Neural cell (in vitro differentiated cells): ENCODE measurements around the gene MFF.

Source experiments
- TAF1 ChIP-seq: IDR thresholded peaks from 2 replicates; pipeline ENCODE4 v1.6.1; 2012; ENCODE audit warnings: low read depth
- TF ChIP-seq, protein P1 (sequence below): fragments of 450-650 bp; IDR thresholded peaks from 2 replicates; pipeline ENCODE4 v1.5.1; 2014; ENCODE audit warnings: antibody characterized with exemption, mild to moderate bottlenecking, moderate library complexity; ENCODE audit not compliant: poor library complexity, severe bottlenecking

DNA sequence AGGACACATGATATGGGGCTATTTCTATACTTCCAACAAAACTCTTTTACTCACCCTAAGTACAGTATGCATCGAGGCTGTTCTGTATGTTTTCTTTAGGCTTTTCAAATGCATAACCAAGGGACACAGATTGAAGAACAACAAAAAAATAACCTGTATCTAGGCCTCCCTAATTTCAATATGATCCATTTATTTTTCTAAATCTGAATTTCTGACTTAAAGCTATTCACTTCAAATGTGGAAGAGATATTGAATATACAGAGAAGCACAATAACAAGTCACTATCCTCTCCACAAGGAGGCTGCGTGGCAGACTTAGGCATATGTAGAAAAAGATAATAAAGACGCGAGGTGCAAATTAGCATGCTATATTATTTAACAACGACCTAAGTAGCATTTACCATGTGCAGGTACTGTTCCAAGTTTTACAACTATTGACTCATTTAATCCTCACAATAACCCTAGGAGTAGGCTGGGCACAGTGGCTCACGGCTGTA lies 39.3 kb upstream of the MFF start:
- TF ChIP-seq TAF1, result no peak
- TF ChIP-seq, protein P1, sequence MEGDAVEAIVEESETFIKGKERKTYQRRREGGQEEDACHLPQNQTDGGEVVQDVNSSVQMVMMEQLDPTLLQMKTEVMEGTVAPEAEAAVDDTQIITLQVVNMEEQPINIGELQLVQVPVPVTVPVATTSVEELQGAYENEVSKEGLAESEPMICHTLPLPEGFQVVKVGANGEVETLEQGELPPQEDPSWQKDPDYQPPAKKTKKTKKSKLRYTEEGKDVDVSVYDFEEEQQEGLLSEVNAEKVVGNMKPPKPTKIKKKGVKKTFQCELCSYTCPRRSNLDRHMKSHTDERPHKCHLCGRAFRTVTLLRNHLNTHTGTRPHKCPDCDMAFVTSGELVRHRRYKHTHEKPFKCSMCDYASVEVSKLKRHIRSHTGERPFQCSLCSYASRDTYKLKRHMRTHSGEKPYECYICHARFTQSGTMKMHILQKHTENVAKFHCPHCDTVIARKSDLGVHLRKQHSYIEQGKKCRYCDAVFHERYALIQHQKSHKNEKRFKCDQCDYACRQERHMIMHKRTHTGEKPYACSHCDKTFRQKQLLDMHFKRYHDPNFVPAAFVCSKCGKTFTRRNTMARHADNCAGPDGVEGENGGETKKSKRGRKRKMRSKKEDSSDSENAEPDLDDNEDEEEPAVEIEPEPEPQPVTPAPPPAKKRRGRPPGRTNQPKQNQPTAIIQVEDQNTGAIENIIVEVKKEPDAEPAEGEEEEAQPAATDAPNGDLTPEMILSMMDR, result no peak
